Endometrium (tissue), 2 donors: Measurements from ENCODE around the gene CNOT11.
"Not testable (repeated sequence)": the region's sequence is repeated elsewhere in the genome, so short reads cannot be mapped to it uniquely, and the experiment has no call there.

Source experiments
- FAIRE-seq: peaks from 2 replicates; lab custom pipeline; 2012; peaks lifted over from hg19 to GRCh38; lab: Jason Lieb, UNC
- donor health status: control.
- donor health status: control.

Gene CNOT11

GRCh38 chr2:101245468-101245867 lies 7.2 kb upstream of the CNOT11 start:
- not testable (repeated sequence) for FAIRE-seq

GRCh38 chr2:101248756-101249155 lies 3.9 kb upstream of the CNOT11 start:
- FAIRE-seq, result not testable (repeated sequence)

DNA sequence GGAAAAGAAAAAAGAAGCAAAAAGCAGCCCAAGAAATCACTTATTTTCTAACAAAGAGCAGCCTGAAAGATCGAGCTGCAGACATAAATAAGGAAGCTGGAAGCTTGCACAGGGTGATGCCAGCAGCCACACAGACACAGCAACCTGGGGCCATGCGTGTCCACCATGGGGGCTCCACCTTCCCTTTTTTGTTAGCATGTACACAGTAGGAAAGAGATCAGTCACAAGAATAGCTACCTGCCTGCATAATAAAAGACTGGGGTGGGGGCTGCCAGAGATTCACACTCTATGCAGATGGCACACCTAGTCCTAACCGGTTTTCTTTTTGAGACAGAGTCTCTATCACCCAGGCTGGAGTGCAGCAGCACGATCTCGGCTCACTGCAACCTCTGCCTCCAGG lies 2.9 kb upstream of the CNOT11 start:
- FAIRE-seq, result no peak

DNA sequence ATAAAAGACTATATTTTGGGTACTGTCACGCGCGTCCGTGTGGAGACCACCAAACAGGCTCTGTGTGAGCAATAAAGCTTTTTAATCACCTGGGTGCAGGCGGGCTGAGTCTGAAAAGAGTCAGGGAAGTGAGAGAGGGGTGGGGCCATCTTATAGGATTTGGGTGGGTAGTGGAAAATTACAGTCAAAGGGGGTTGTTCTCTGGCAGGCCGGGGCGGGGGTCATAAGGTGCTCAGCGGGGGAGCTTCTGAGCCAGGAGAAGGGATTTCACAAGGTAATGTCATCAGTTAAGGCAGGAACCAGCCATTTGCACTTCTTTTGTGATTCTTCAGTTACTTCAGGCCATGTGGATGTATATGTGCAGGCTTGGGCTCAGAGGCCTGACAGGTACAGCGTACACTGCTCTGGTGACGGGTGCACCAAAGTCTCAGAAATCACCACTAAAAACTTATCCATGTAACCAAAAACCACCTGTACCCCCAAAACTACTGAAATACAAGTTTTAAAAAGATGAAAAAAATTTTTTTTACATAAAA lies 1.4 kb upstream of the CNOT11 start:
- FAIRE-seq, result not testable (repeated sequence)

GRCh38 chr2:101251844-101252407 lies 760 bp upstream of the CNOT11 start:
- no peak for FAIRE-seq

- FAIRE-seq, result no peak
Measured at GRCh38 chr2:101253013-101253702, 472 bp downstream of the CNOT11 start.

- FAIRE-seq, result no peak
Measured at GRCh38 chr2:101253703-101254450, 1.2 kb downstream of the CNOT11 start.

DNA sequence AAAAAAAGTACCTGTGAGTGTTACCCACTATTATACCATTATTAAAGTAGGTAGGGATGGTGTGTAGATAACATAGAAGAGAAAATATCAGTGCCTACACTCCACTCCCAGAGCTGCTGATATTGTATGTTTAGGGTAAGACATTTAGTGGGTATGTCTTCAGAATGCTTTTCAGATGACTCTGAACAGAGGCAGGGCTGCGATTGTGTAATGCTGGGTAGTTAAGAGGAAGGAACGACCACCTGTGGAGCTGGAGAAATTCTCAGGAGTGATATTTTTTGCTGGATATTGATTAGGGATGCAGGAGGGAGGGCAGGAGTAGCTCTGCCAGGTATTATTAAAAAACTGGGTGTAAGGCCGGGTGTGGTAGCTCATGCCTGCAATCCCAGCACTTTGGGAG lies 2.8 kb downstream of the CNOT11 start:
- FAIRE-seq, result no peak

DNA sequence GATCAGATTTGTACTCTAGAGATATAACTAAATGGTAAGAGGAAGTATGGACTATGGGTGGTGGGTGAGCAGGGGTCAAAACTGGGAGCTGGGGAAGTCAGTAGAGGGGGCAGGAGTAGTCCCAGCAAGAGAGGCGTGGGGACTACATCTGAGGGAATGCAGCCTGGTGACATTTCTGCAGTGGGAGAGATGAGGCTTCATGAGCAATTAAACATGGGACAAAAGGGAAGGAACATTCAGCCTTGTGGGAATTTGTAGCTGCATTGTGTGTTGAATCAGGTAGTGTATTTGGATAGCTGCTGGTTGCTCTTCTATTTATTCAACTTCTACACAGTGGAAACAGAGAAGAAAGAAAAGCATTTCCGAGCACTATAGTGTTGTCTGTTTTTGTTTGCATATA lies 3.6 kb downstream of the CNOT11 start:
- FAIRE-seq, result no peak

DNA sequence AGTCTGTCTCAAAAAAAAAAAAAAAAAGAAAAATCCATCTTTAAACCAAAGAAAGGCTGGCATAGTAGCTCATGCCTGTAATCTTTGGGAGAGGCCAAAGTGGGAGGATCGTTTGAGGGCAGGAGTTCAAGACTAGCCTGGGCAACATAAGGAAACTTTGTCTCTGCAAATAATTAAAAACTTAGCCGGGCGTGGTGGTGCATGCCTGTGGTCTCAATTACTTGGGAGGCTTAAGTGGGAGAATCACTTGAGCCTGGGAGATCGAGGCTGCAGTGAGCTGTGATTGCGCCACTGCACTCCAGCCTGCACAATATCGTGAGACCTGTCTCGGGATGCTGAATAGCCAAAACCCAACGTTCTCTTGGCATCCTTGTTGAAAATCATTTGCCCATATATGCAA lies 6.1 kb downstream of the CNOT11 start:
- no peak for FAIRE-seq

DNA sequence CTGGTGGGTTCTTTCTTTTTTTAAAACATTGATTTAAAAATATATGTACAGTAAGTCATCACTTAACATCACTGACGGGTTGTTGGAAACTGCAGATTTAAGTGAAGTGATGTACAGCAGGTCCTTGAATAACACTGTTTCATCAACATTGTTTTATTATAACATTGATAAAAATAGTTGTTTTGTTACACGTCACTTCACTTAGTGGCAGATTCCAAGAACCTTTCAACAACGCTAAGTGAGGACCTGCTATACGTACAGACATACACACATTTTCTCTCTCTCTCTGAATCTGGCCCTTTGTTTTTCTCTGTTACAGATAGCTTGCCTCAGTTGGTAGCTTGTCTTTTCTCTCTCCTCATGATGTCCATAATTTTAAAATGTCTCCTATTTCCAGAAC lies 9.5 kb downstream of the CNOT11 start:
- FAIRE-seq, result no peak

- no peak for FAIRE-seq
Measured at GRCh38 chr2:101263377-101263800, 10.7 kb downstream of the CNOT11 start.

- FAIRE-seq, result no peak
Measured at GRCh38 chr2:101264360-101264939, 11.8 kb downstream of the CNOT11 start.

DNA sequence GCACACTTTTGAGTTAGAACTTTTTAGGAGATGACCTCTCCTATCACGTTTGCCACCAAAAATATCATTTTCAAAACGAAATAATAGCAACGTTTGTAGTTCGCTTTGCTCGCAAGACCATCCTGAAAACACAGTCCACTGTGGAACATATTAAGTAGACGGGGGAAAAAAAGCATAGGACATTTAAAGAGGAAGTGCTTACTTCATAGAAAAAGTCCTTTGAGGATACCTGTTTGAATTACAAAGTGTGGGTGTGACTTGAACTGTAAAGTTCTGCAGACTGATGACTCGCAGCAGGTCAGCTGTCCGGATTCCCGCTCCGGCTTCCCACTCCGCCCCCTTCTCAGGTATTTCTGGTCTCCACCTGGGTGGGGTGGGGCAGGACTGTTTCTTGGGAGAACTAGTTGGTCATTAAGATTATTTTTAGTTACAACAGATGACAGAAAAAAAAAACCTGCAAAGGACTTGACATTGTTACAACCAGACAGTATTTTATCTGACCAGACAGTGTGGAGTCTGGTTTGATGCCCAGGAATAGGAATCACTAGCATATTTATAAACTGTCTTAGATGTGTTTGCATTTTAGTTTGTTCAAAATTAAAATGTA lies 13.3 kb downstream of the CNOT11 start:
- FAIRE-seq, result no peak

DNA sequence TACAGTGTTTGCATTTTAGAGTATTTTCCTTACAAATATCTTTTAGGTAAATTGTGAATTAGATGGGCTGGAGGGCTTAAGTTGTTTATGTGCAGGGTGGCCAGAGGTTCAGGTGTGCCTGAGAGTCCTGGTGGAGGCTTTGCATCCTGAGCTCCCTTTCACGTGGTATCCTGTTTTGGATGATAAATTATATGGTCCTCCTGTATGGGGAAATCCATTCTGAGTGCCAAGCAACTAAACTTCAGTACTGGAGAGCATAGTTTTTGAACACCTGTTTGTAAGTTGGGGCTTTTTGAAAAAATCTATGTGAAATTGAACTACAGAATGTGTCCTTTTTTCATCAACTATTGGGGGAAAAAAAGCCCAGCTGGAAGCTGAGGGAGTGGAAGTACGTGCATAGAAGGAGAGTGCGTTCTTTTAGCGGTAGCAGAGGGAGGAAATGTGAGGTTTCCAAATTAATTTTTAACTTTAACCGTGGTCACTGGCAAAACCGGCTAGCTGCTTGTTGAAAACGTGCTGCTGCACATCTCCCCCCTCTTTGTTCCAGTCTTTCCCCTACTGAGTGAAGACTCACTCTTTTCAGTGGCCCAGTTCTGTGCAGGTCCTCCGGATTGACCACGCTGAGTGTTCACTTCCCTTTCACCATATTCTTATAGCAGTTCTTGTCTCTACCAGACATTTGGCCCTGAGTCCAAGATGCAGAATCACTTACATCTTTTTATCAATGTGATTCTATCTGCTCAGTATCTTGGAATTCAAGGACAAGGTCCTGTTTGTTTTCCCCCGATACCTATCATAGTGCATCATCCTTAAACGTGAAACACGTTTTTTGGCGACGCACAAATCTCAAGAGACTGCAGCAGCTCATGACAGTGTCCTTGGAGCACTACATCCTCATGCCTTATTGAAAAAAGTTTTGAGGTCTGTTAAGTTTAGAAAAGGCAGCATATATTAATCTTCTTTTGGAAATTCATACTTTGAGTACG lies 15.3 kb downstream of the CNOT11 start:
- no peak for FAIRE-seq

DNA sequence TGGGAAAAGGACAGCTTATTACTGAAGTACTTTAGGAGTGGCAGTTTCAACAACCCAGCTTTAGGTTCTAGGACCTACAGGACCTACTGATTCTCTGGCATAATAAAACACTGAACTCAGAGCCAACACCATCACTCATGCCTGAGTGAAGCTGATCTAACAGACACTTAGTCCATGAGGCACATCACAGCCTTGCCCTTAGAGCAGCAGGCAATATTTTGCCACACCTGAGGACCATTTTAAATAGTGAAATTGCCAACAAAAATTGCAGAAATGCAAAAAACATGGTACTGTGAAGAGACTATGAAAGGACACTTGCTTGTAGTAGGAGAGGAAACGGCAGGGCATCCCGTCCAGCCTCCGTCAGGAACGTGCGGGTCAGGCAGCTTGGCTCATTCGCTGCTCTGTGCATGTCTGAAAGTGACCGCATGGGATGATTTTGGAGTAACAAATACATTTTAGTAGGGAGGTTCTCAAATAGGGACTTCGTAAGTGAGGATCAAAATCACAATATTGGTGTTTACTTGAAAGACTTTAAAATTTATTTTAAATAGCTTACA lies 18.1 kb downstream of the CNOT11 start:
- FAIRE-seq, result no peak

- FAIRE-seq, result no peak
Measured at GRCh38 chr2:101272045-101272784, 19.5 kb downstream of the CNOT11 start.

DNA sequence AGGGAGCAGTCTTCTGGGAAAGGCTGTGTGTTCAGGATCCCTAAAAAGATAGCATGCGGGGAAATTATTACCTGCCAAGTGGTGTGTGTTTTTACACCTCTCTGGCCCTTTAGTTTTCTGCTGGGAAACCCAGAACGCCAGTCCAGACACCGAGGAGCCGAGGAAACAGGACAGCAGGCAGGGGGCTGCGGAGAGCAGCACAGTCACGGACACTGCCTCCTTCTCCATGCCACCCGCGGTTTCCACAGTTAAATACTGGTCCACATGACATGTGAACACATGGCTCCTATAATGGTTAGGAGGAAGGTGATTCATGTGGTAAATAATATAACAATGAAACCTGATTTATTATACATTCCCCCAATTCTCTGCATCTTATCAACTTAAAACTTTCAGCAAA lies 20.4 kb downstream of the CNOT11 start:
- no peak for FAIRE-seq

GRCh38 chr2:101274142-101274541 lies 21.5 kb downstream of the CNOT11 start:
- FAIRE-seq, result no peak

GRCh38 chr2:101277111-101277510 lies 24.4 kb downstream of the CNOT11 start:
- no peak for FAIRE-seq
